NCI-H774 (cell line): ENCODE results near the gene QRFP.
"Not testable (repeated sequence)": the region's sequence is repeated elsewhere in the genome, so short reads cannot be mapped to it uniquely, and the experiment has no call there.

Experiments
- DNase-seq: peaks from one replicate; lab custom pipeline; 2025; lab: John Stamatoyannopoulos, UW

The QRFP gene

GRCh38 chr9:130848514-130848913 lies 48.1 kb downstream of the QRFP start:
- DNase-seq, result not testable (repeated sequence)

DNA sequence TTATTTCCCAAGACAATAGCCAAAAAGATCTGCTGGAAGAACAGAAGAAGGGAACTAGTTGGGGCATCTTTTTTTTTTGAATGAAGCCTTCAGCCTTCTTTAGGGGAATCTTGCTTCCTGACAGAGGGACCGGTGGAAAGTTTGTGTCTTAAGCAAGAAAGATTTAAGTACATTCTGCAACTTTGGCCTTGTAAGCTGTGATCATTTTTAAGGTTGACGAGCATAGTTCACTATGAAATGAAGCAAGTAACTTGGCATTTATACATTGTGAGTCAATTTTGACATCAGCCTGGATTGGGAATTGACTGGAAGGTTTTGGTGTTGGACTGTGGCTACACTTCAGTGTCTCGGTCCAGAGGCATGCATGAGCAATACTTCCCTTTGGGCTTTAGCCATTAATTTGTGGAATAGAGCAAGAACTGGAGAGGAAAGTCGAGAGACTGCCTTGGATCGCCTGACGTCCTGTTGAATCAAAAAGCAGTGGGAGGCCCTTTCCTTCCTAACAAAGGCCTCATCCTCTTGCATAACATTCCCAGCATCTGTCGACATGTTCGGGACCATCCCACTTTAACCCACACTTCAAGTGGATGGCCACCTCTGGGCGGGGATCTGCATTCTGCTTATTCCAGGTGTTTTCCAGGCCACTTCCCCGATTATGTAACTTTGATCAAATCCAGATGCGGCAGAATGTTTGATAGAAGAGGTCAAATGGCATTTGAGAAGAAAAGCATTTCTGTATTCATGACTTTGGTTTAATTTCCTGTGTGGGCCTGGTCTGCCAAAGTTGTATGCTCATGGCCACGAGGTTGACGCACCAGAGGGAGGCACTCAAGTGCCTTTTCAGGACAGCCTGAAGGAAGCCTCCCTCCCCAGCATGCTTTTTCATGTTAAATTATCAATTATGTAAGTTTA lies 49.0 kb downstream of the QRFP start:
- no peak for DNase-seq

DNA sequence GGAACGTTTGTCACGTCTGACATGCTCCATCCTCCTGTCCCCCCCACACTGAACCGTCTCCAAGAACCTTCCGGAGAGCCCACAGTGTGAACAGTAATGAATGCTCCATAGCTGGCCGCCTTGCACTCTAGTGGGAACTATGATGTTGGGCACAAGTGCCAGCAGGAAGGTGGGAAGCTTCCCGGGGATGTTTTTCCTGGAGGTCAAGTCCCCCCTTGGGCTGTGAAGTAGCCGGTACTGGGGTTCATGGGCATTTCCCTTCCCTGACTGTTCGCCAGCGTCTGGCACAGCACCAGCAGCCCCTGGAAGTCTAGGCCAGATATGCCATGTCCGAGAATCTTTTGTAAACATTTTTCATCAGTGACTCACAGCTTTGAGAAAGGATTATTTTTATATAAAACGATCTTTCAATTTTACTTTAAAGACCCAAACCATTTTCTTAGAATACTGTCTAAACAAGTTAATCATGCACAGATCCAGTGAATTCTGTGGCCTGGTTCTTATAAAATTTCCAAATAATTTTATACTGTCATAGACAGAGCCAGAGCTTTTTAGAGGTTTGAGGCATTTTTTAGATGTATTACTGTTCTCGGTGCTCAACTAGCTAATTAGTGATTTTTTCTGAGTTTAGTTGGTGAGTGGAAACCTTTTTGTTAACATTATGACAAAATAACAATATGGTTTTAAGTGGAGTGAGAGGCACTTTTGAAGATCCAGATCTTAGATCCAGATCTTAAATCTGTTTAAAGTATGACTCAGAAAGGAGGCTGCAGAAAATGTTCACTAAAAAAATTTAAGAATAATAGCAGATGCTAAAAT lies 49.9 kb downstream of the QRFP start:
- no peak for DNase-seq

DNA sequence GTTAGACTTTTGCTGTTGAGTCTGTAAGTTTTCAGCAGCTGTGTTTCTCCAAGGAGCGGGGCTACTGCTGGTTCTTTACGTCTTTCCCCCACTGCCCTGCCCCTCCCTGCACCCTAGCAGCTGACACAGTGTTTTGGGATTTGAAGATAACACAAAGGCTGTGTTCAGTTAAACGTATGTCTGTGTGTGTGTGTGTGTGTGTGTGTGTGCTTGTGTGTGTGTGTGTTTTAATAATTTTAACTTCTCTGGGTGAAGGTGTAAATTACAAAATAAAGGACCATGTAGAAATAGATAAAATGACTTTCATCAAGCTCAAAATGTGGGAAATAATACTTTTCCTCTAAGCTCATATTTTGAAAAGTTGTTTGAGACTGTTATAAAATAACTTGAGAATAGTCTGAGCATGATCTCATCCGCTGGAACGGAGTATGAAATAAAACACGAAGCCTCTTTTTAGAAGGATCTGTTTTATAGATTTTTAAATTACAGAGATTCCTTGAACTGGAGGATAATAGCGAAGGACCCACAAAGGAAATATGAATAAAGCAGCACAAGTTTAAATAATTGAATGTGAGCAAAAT lies 50.6 kb downstream of the QRFP start:
- DNase-seq, result no peak

GRCh38 chr9:130845254-130845653 lies 51.4 kb downstream of the QRFP start:
- DNase-seq, result no peak

GRCh38 chr9:130844044-130844451 lies 52.6 kb downstream of the QRFP start:
- DNase-seq, result no peak

GRCh38 chr9:130843049-130843908 lies 53.3 kb downstream of the QRFP start:
- no peak for DNase-seq
